Measurements from ENCODE around the gene TMCC3. TPM values are rescaled to one million over a fixed set of nuclear protein-coding genes. Genes with fewer than 3 reads are reported as not detected.

Gene TMCC3
- total RNA-seq, 1 experiment from 2014 or later: 0.92 TPM

DNA sequence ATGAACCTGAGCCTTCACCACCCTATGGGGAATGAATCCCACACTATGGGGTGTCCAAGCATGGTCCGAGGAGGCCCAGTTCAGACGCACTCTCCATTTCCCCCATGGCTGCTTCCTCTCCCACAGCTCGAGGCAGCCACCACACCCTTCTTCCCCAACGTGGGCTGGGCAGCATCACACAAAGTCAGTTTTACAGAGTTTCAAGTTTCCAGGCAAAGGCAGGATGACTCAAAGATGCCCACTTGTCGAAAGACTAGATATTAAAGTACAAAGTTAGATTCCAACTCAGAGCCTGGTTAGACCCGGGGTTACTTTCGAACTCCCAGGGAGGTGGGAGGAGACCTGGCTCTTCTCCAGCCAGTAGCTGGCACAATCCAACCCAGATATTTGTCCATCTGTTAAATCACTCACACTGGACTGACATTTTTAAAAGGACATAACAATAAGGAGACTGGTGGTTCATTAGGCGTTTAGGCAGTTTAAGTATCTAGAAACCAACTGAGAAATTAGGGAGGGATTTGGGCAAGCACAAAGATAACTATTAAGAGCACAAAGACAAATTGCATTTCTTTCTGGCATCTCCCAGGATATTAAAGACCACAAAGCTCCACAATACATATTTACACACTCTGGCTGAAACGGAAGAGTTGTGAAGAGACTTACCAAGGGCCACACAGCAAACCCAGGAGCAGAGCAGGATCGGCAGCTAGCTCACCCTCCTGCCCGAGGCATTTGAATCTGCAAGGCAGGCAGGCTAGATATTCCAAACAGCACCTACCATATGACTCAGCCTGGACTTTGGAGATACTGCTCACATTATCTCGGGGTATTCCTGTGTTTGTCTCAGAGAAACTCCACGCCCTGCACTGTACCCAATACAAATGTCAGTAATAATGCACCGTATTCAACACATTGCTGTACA is 34.8 kb downstream of the TMCC3 start:
- ChIA-PET CTCF (no interaction called here), POLR2A (no interaction called here)
- no peak overlapping the region for H3K27ac ChIP-seq (ENCODE audit: low read length)
- no TSS peak for BruUV-seq (replicated peaks)
- peaks cover 3% of the 10 kb centered on the region; the same call in 1 of the 2 replicates for H3K27me3 ChIP-seq (ENCODE audit: control insufficient read depth, insufficient read depth, low read length)
- H3K4me1 ChIP-seq (ENCODE audit: control insufficient read depth, insufficient read depth, low read length): peaks cover 2% of the 10 kb centered on the region
- no peaks in the 10 kb centered on the region for H3K36me3 ChIP-seq (ENCODE audit: control insufficient read depth, insufficient read depth, low read length)
- intact Hi-C loops (cut with micrococcal nuclease; ENCODE audit: unreplicated experiment) (no loop called here), in situ Hi-C loops (cut with HindIII; ENCODE audit: low pct_unique_long_range_greater_than_20kb, low sequenced_read_pairs) (no loop called here)
- DNase-seq (ENCODE audit: low read depth, low spot score) (no peak), ATAC-seq (peak; percentile 62)
- H3K4me3 ChIP-seq (ENCODE audit: low read depth in 2 of 2, low read length in 2 of 2): peak overlapping the region in 1 of 2 experiments; percentile 31; a peak in 2 of 4 replicates
- no peak for TF ChIP-seq POLR2AphosphoS5 (IDR thresholded peaks at IDR 0.05; ENCODE audit: low read depth, low read length)
- TF ChIP-seq, protein P1, sequence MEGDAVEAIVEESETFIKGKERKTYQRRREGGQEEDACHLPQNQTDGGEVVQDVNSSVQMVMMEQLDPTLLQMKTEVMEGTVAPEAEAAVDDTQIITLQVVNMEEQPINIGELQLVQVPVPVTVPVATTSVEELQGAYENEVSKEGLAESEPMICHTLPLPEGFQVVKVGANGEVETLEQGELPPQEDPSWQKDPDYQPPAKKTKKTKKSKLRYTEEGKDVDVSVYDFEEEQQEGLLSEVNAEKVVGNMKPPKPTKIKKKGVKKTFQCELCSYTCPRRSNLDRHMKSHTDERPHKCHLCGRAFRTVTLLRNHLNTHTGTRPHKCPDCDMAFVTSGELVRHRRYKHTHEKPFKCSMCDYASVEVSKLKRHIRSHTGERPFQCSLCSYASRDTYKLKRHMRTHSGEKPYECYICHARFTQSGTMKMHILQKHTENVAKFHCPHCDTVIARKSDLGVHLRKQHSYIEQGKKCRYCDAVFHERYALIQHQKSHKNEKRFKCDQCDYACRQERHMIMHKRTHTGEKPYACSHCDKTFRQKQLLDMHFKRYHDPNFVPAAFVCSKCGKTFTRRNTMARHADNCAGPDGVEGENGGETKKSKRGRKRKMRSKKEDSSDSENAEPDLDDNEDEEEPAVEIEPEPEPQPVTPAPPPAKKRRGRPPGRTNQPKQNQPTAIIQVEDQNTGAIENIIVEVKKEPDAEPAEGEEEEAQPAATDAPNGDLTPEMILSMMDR (IDR thresholded peaks at IDR 0.05): no peak
- TF ChIP-seq, protein P2, sequence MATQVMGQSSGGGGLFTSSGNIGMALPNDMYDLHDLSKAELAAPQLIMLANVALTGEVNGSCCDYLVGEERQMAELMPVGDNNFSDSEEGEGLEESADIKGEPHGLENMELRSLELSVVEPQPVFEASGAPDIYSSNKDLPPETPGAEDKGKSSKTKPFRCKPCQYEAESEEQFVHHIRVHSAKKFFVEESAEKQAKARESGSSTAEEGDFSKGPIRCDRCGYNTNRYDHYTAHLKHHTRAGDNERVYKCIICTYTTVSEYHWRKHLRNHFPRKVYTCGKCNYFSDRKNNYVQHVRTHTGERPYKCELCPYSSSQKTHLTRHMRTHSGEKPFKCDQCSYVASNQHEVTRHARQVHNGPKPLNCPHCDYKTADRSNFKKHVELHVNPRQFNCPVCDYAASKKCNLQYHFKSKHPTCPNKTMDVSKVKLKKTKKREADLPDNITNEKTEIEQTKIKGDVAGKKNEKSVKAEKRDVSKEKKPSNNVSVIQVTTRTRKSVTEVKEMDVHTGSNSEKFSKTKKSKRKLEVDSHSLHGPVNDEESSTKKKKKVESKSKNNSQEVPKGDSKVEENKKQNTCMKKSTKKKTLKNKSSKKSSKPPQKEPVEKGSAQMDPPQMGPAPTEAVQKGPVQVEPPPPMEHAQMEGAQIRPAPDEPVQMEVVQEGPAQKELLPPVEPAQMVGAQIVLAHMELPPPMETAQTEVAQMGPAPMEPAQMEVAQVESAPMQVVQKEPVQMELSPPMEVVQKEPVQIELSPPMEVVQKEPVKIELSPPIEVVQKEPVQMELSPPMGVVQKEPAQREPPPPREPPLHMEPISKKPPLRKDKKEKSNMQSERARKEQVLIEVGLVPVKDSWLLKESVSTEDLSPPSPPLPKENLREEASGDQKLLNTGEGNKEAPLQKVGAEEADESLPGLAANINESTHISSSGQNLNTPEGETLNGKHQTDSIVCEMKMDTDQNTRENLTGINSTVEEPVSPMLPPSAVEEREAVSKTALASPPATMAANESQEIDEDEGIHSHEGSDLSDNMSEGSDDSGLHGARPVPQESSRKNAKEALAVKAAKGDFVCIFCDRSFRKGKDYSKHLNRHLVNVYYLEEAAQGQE (IDR thresholded peaks at IDR 0.05; ENCODE audit: insufficient read depth in 1 of 2, low read depth in 2 of 2, low read length in 1 of 2): no peak
- TF ChIP-seq SIN3A (IDR thresholded peaks at IDR 0.05; ENCODE audit: borderline replicate concordance, insufficient read depth, low read depth, low read length): no peak
- no peak for TF ChIP-seq TCF7L2 (IDR thresholded peaks at IDR 0.05; ENCODE audit: low read depth, low read length)
- H3K9me3 ChIP-seq (ENCODE audit: control insufficient read depth, insufficient read depth, low read depth, low read length): no peaks in the 10 kb centered on the region

DNA sequence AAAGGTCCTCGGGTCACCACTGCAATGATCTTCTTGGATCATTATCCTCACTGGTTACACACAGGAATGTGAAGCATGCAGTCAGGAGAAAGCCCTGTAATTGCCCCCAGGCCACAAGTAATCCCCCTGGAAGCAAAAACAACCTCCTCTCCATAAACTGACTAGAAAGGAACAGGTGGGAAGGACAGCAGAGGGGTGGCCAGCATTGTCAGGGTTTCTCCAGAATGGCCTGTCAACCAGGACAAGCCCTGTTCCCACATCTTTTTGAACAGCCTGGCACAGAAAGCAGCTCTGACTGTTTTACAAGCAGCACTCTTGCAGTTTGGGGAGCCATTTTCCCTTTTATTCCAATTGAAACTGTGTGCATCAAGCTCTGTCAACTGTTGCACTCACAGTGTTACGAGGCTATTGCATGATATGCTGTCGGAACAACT is 36.1 kb downstream of the TMCC3 start:
- Histone ChIP-seq H3K27ac (ENCODE audit: low read length) (no peak overlapping the region), H3K4me1 (ENCODE audit: control insufficient read depth, insufficient read depth, low read length) (peaks cover 2% of the 10 kb centered on the region), H3K4me3 (ENCODE audit: low read depth in 2 of 2, low read length in 2 of 2) (no peak overlapping the region), H3K9me3 (ENCODE audit: control insufficient read depth, insufficient read depth, low read depth, low read length) (no peaks in the 10 kb centered on the region), H3K36me3 (ENCODE audit: control insufficient read depth, insufficient read depth, low read length) (no peaks in the 10 kb centered on the region), H3K27me3 (ENCODE audit: control insufficient read depth, insufficient read depth, low read length) (peaks cover 3% of the 10 kb centered on the region; the same call in 1 of the 2 replicates)
- in situ Hi-C loops (cut with HindIII; ENCODE audit: low pct_unique_long_range_greater_than_20kb, low sequenced_read_pairs) (no loop called here), intact Hi-C loops (cut with micrococcal nuclease; ENCODE audit: unreplicated experiment) (no loop called here)
- TF ChIP-seq POLR2AphosphoS5 (IDR thresholded peaks at IDR 0.05; ENCODE audit: low read depth, low read length): no peak
- TF ChIP-seq, protein P2 (IDR thresholded peaks at IDR 0.05; ENCODE audit: insufficient read depth in 1 of 2, low read depth in 2 of 2, low read length in 1 of 2): no peak
- no peak for TF ChIP-seq TCF7L2 (IDR thresholded peaks at IDR 0.05; ENCODE audit: low read depth, low read length)
- TF ChIP-seq, protein P1 (IDR thresholded peaks at IDR 0.05): no peak
- TF ChIP-seq SIN3A (IDR thresholded peaks at IDR 0.05; ENCODE audit: borderline replicate concordance, insufficient read depth, low read depth, low read length): no peak
- ATAC-seq: 0 out of 2 replicates have a peak, but pooled peaks have one; percentile 53
- ChIA-PET CTCF (no interaction called here), POLR2A (no interaction called here)
- no TSS peak for BruUV-seq (replicated peaks)
- DNase-seq (ENCODE audit: low read depth, low spot score): no peak

Data from Panc1 (cell line).